22Rv1 (cell line): Measurements from ENCODE around the gene CCDC39.

ENCODE experiments used
- H3K27ac ChIP-seq: fragments of 450-650 bp; 2 replicates; pipeline ENCODE4 v1.5.1; 2017
- CTCF ChIP-seq: fragments of 450-650 bp; IDR thresholded peaks from 2 replicates; pipeline ENCODE4 v1.5.1; 2017; ENCODE audit warnings: mild to moderate bottlenecking
- ZFX ChIP-seq: fragments of 450-650 bp; IDR thresholded peaks from 2 replicates; pipeline ENCODE4 v1.6.1; 2017; ENCODE audit warnings: antibody characterized with exemption, borderline replicate concordance

Gene CCDC39

GRCh38 chr3:180679178-180680096 lies at the start of gene CCDC39:
TSS of gene CCDC39 (minus strand) at chr3:180679489. CDS start at chr3:180679380, 109 bp downstream.
- TF ChIP-seq ZFX = no peak
- no peak for TF ChIP-seq CTCF
- H3K27ac ChIP-seq = peak within 1 kb of the TSS; percentile 77

GRCh38 chr3:180720012-180720411 lies 40.7 kb upstream of the CCDC39 start:
- TF ChIP-seq CTCF (no peak), ZFX (no peak)
- H3K27ac ChIP-seq = no peak overlapping the region

- TF ChIP-seq ZFX = no peak
- TF ChIP-seq CTCF = no peak
- H3K27ac ChIP-seq = no peak overlapping the region
Measured at GRCh38 chr3:180707896-180708295, 28.6 kb upstream of the CCDC39 start.

GRCh38 chr3:180705619-180706018 lies 26.3 kb upstream of the CCDC39 start:
- H3K27ac ChIP-seq = no peak overlapping the region
- no peak for TF ChIP-seq ZFX
- no peak for TF ChIP-seq CTCF

- no peak overlapping the region for H3K27ac ChIP-seq
- no peak for TF ChIP-seq CTCF
- TF ChIP-seq ZFX = no peak
Measured at GRCh38 chr3:180704532-180704931, 25.2 kb upstream of the CCDC39 start.

- H3K27ac ChIP-seq = no peak overlapping the region
- TF ChIP-seq CTCF (no peak), ZFX (no peak)
Measured at GRCh38 chr3:180700941-180701340, 21.7 kb upstream of the CCDC39 start.

- H3K27ac ChIP-seq = no peak overlapping the region
- no peak for TF ChIP-seq ZFX
- TF ChIP-seq CTCF = no peak
Measured at GRCh38 chr3:180698760-180699270, 19.5 kb upstream of the CCDC39 start.
